Measurements from ENCODE around the gene ZBTB7C. TPM values are rescaled to one million over a fixed set of nuclear protein-coding genes. Genes with fewer than 3 reads are reported as not detected.
A peak's percentile ranks its signal among the peaks of the same experiment; 100 is the strongest.

ZBTB7C gene
- total and polyA plus RNA-seq, 2 of the 8 experiments (the other 6 are each of a cell fraction or from before 2014, with no cell fraction given) = 0.15 to 0.45 TPM

DNA sequence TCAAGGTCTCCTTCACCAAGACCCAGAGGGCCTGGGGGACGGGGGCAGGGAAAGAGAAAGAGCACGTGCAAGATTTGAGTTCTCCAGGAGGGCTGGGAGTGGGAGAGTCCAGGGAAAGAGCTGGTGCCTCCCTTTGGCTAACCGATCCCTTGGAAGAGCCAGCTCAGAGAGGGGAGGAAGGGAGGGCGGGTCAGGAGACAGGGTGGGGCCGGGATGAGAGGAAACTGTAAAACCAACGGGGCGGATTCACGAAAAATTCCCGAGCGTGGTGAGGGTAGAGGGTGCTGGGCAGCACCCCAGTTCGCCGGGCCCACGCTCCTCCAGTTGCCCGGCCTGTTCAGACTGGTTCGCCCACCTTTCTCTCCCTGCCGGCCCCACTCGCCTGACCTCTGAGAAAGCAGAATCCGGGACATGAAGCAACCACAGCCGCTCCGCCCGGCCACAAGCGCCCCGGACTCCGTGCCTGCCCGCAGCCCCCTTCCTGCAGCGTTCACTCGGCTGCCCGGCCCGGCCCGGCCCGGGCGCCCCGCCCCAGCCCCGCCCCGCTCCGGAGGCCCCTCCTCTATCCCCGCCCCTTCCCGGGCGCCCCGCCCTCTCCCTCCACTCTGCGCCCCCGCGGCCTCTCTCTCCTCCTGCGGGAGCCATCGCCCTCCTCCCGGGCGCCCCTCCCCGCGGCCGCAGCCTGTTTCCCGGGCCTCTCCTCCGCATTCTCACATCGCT lies 247.8 kb downstream of the ZBTB7C start (continued):
- TF ChIP-seq SP4 (IDR thresholded peaks at IDR 0.05; ENCODE audit: low read length) (no peak), EGR1 (IDR thresholded peaks at IDR 0.05; ENCODE audit: borderline replicate concordance, low read depth, low read length) (no peak), CBX8 (IDR thresholded peaks at IDR 0.05; ENCODE audit: borderline replicate concordance, low read depth, low read length) (no peak), SUZ12 (IDR thresholded peaks at IDR 0.05; ENCODE audit: low read length) (no peak), PHF8 (conservative IDR thresholded peaks at IDR 0.05; ENCODE audit: low read depth, low read length) (peak; percentile 60; the same call in 1 of the 2 replicates), SRF (IDR thresholded peaks at IDR 0.05; ENCODE audit: low read depth, low read length) (no peak), KDM4A (IDR thresholded peaks at IDR 0.05; ENCODE audit: low read depth, low read length, severe bottlenecking) (peak; percentile 92), MAFK (IDR thresholded peaks at IDR 0.05; ENCODE audit: low read depth, low read length) (no peak), SIN3A (conservative IDR thresholded peaks at IDR 0.05 in 1 of 2, IDR thresholded peaks at IDR 0.05 in 1 of 2; ENCODE audit: low read depth in 1 of 2, low read length in 2 of 2) (no peak), TAF7 (optimal IDR thresholded peaks at IDR 0.05; ENCODE audit: borderline replicate concordance, low read depth, low read length) (no peak), TBP (IDR thresholded peaks at IDR 0.05; ENCODE audit: low read depth, low read length) (no peak), EP300 (IDR thresholded peaks at IDR 0.05; ENCODE audit: borderline replicate concordance in 1 of 2, low read depth in 2 of 2, low read length in 2 of 2) (peak in 1 of 2 experiments; percentile 60; a peak in 1 of 3 replicates), HDAC2 (IDR thresholded peaks at IDR 0.05; ENCODE audit: borderline replicate concordance in 1 of 2, low read depth in 2 of 2, low read length in 2 of 2) (no peak)
